NCI-H1105 treated with DMSO at 0.1 percent for 48 hours (cell line): ENCODE data around the gene RNF41.
"Not testable (repeated sequence)": the region's sequence is repeated elsewhere in the genome, so short reads cannot be mapped to it uniquely, and the experiment has no call there.

Experiments
- DNase-seq: peaks from one replicate; lab custom pipeline; 2025; lab: John Stamatoyannopoulos, UW

Gene RNF41

GRCh38 chr12:56221757-56222530 is at the start of gene RNF41:
Gene RNF41, minus strand, starts transcription at chr12:56221922. Its CDS starts 7,875 bp downstream, at chr12:56214047.
- peak; percentile 87 for DNase-seq

- no peak for DNase-seq
Observed at GRCh38 chr12:56271031-56271430, 49.3 kb upstream of the RNF41 start.

- DNase-seq, result no peak
Observed at GRCh38 chr12:56267443-56268071, 45.8 kb upstream of the RNF41 start.

GRCh38 chr12:56266693-56267442 is 45.1 kb upstream of the RNF41 start, which contains the start of gene COQ10A:
Gene COQ10A, plus strand, starts transcription at chr12:56266942. Its CDS starts 177 bp downstream, at chr12:56267119.
- DNase-seq, result peak; percentile 64

GRCh38 chr12:56266068-56266692 is 44.5 kb upstream of the RNF41 start:
- not testable (repeated sequence) for DNase-seq

GRCh38 chr12:56262955-56263354 is 41.2 kb upstream of the RNF41 start:
- not testable (repeated sequence) for DNase-seq

GRCh38 chr12:56261503-56262232 is 39.9 kb upstream of the RNF41 start:
- no peak for DNase-seq

GRCh38 chr12:56260921-56261320 is 39.2 kb upstream of the RNF41 start:
- DNase-seq, result no peak

- DNase-seq, result no peak
Observed at GRCh38 chr12:56260380-56260779, 38.7 kb upstream of the RNF41 start.

GRCh38 chr12:56258820-56259183 is 37.1 kb upstream of the RNF41 start:
- DNase-seq, result no peak

GRCh38 chr12:56258068-56258819 is 36.5 kb upstream of the RNF41 start, which contains the start of gene ANKRD52:
Gene ANKRD52, minus strand, starts transcription at chr12:56258384. Its CDS starts 115 bp downstream, at chr12:56258269.
- peak; percentile 48 for DNase-seq

GRCh38 chr12:56257491-56258067 is 35.9 kb upstream of the RNF41 start:
- peak; percentile 7 for DNase-seq

GRCh38 chr12:56257071-56257470 is 35.3 kb upstream of the RNF41 start:
- no peak for DNase-seq

- no peak for DNase-seq
Observed at GRCh38 chr12:56256326-56256960, 34.7 kb upstream of the RNF41 start.

GRCh38 chr12:56255671-56256070 is 33.9 kb upstream of the RNF41 start:
- DNase-seq, result no peak

- no peak for DNase-seq
Observed at GRCh38 chr12:56253091-56253490, 31.4 kb upstream of the RNF41 start.

GRCh38 chr12:56252649-56253048 is 30.9 kb upstream of the RNF41 start:
- DNase-seq, result no peak

- no peak for DNase-seq
Observed at GRCh38 chr12:56248711-56249110, 27.0 kb upstream of the RNF41 start.

- no peak for DNase-seq
Observed at GRCh38 chr12:56247923-56248322, 26.2 kb upstream of the RNF41 start.

GRCh38 chr12:56244494-56244893 is 22.8 kb upstream of the RNF41 start:
- no peak for DNase-seq
